Keratinocyte (primary cell): ENCODE data around the gene PLEKHG5. TPM values are rescaled to one million over a fixed set of nuclear protein-coding genes. Genes with fewer than 3 reads are reported as not detected.
"Not testable (repeated sequence)": the region's sequence is repeated elsewhere in the genome, so short reads cannot be mapped to it uniquely, and the experiment has no call there.

ENCODE experiments used
- DNase-seq: peaks from one replicate; pipeline ENCODE4 v3.0.0-alpha.2; 2011; ENCODE audit warnings: low read depth, missing footprints, low spot score
- FAIRE-seq: peaks from 2 replicates; lab custom pipeline; 2011; peaks lifted over from hg19 to GRCh38; lab: Jason Lieb, UNC
- H2AFZ ChIP-seq: 2 replicates; pipeline ENCODE4 v1.6.0; 2012; ENCODE audit warnings: low read length, control low read depth, inconsistent platforms; ENCODE audit not compliant: control insufficient read depth
- H3K27ac ChIP-seq: 2 replicates; pipeline ENCODE4 v1.5.1; 2011; ENCODE audit warnings: low read length; ENCODE audit not compliant: control insufficient read depth, insufficient read depth
- H3K27me3 ChIP-seq: 3 replicates; pipeline ENCODE4 v1.6.0; 2011; ENCODE audit warnings: low read length; ENCODE audit not compliant: control insufficient read depth, insufficient read depth; ENCODE audit errors: extremely low read depth
- H3K36me3 ChIP-seq, 2 experiments: 2 replicates in 1 of 2; 3 replicates in 1 of 2; pipeline ENCODE4 v1.5.1; 2011; ENCODE audit warnings: low read length in 2 of 2, mild to moderate bottlenecking in 1 of 2; ENCODE audit not compliant: control insufficient read depth in 2 of 2, insufficient read depth in 2 of 2; ENCODE audit errors: extremely low read depth in 1 of 2
- H3K4me1 ChIP-seq: 3 replicates; pipeline ENCODE4 v1.5.1; 2011; ENCODE audit warnings: low read length; ENCODE audit not compliant: control insufficient read depth, insufficient read depth; ENCODE audit errors: extremely low read depth
- H3K4me2 ChIP-seq: 3 replicates; pipeline ENCODE4 v1.6.0; 2011; ENCODE audit warnings: low read depth, low read length; ENCODE audit not compliant: control insufficient read depth, insufficient read depth; ENCODE audit errors: extremely low read depth
- H3K4me3 ChIP-seq, 3 experiments: fragments of 200-600 bp in 1 of 3; sonication (generic) in 1 of 3; 2 replicates in 2 of 3; 3 replicates in 1 of 3; pipeline ENCODE4 v1.5.1; 2011 to 2016; ENCODE audit warnings: low read length in 3 of 3, mild to moderate bottlenecking in 3 of 3, control low read depth in 2 of 3, inconsistent platforms in 1 of 3, low read depth in 1 of 3, mixed read lengths in 1 of 3, mixed run types in 1 of 3, moderate library complexity in 1 of 3; ENCODE audit not compliant: control insufficient read depth in 2 of 3, insufficient read depth in 2 of 3; ENCODE audit errors: extremely low read depth in 1 of 3
- H3K79me2 ChIP-seq: 2 replicates; pipeline ENCODE4 v1.6.0; 2012; ENCODE audit warnings: low read length; ENCODE audit not compliant: control insufficient read depth, insufficient read depth
- H3K9ac ChIP-seq: 3 replicates; pipeline ENCODE4 v1.6.0; 2011; ENCODE audit warnings: low read length; ENCODE audit not compliant: control insufficient read depth, insufficient read depth; ENCODE audit errors: extremely low read depth
- H3K9me1 ChIP-seq: 3 replicates; pipeline ENCODE4 v1.6.0; 2011; ENCODE audit warnings: low read length; ENCODE audit not compliant: control insufficient read depth, insufficient read depth; ENCODE audit errors: extremely low read depth
- H3K9me3 ChIP-seq: 2 replicates; pipeline ENCODE4 v1.5.1; 2012; ENCODE audit warnings: low read depth, low read length; ENCODE audit not compliant: control insufficient read depth
- H4K20me1 ChIP-seq: 3 replicates; pipeline ENCODE4 v1.6.0; 2011; ENCODE audit warnings: low read length; ENCODE audit not compliant: control insufficient read depth, insufficient read depth; ENCODE audit errors: extremely low read depth
- EZH2 ChIP-seq: IDR thresholded peaks from one replicate; pipeline ENCODE4 v1.6.1; 2012; ENCODE audit warnings: inconsistent platforms, mild to moderate bottlenecking, low read length, moderate library complexity
- dilution Hi-C: fragments of 300-500 bp; cut with MboI; formaldehyde crosslinking; loops from one replicate; pipeline ENCODE4 v1.7.0; 2020; ENCODE audit warnings: low sequenced_read_pairs; ENCODE audit not compliant: extremely low pct_ligation_motif_present
- polyA plus RNA-seq, 5 experiments: library from polyadenylated mRNA; depleted of rRNA in 3 of 5; stranded (reverse) in 3 of 5; stranded (forward) in 1 of 5; unstranded in 1 of 5; fragments of >200 nt; gene quantifications; 1 replicate in 1 of 5; 2 replicates in 3 of 5; 3 replicates in 1 of 5; pipeline versions ENCODE4 v1.2.1 to v1.2.3, GENCODE V29; 2011 to 2012; ENCODE audit warnings: missing spikeins in 2 of 5, low read depth in 1 of 5, low replicate concordance in 1 of 5
- TF ChIP-seq, protein P1 (sequence below), 3 experiments: IDR thresholded peaks in 1 of 3; conservative IDR thresholded peaks in 1 of 3; optimal IDR thresholded peaks in 1 of 3; 2 replicates in 2 of 3; 3 replicates in 1 of 3; pipeline versions ENCODE3 to v1.5.1; 2011; ENCODE audit warnings: low read length in 3 of 3, mild to moderate bottlenecking in 3 of 3, moderate library complexity in 2 of 3, control low read depth in 1 of 3, inconsistent platforms in 1 of 3; ENCODE audit not compliant: insufficient read depth in 2 of 3; ENCODE audit errors: extremely low read depth in 1 of 3

Gene PLEKHG5
- polyA plus RNA-seq, 1 donor (not counting 4 experiments of a cell fraction or from before 2014, with no cell fraction given), result 11.8 TPM

DNA sequence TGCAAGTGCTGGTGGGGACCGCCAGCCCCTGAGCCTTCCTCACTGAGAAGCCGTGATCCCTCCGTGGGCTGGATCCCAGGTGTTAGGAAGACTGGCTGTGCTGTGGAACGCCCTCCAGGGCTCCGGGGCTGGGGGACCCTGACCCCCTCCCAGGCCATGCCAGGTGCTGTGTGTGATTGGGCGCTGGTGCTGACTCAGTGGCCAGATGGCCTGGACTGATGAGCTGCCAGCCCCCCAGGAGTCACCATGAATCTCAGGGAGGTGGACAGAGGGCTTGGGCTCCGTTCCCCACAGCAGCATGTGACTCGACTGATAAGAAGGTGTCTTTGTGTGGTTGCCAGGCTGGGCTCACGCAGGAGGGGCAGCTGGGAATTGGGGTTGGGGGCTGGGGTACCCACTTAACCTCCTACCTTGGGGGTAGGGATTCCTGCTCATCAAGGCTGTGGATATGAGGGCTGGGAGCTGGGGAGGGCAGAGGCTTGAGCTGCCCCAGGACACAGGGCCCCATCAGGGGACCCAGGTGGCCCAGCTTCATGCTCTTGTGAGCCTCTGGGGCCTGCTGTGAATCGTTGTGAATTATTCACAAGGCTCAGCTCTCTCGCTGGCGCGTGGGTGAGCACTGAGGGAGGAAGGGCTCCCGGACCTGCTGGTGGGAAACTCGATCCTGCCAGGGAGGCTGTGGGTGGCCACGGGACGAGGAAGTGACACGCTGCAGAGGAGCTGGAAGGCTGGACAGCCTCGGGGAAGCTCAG, 61.6 kb downstream of the PLEKHG5 start:
- H4K20me1 ChIP-seq, H3K79me2 ChIP-seq, H3K9me1 ChIP-seq, DNase-seq, H3K9me3 ChIP-seq, H3K9ac ChIP-seq, H3K4me2 ChIP-seq, H3K4me3 ChIP-seq, dilution Hi-C loops, FAIRE-seq, H2AFZ ChIP-seq, H3K27ac ChIP-seq, H3K36me3 ChIP-seq: not testable (repeated sequence)
- Histone ChIP-seq H3K4me1 (peaks cover 26% of the 10 kb centered on the region), H3K27me3 (peaks cover 21% of the 10 kb centered on the region)

DNA sequence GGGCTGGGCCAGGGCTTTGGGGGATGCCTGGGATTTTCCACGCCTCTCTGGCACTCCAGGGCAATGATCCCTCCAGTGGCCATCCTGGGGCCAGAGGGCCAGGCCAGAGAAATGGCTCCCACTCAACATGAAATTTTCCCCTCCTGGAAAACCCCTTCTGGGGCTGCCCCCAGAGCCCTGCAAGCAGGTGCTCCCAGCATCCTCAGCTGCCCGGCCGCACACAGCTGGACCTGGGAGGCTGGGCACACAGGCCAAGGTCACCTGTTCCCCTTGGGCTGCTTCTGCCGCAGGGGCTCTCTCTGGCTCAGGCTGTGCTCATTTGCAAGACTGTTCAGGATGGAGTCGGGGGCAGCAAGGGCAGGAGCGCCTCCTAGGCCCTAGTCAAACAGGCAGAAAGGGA, 63.0 kb downstream of the PLEKHG5 start:
- H2AFZ ChIP-seq, H3K27ac ChIP-seq, H4K20me1 ChIP-seq, H3K9me3 ChIP-seq, dilution Hi-C loops, H3K4me3 ChIP-seq, H3K9me1 ChIP-seq, H3K9ac ChIP-seq, H3K36me3 ChIP-seq, H3K79me2 ChIP-seq, DNase-seq, FAIRE-seq, H3K4me2 ChIP-seq: not testable (repeated sequence)
- H3K27me3 ChIP-seq, result peaks cover 34% of the 10 kb centered on the region
- H3K4me1 ChIP-seq, result peaks cover 35% of the 10 kb centered on the region

GRCh38 chr1:6427441-6428390, 63.8 kb downstream of the PLEKHG5 start:
- Histone ChIP-seq H4K20me1 (no peaks in the 10 kb centered on the region), H3K9ac (peak overlapping the region; percentile 22), H3K79me2 (no peaks in the 10 kb centered on the region), H3K4me2 (peak overlapping the region; percentile 16), H3K4me3 (no peak overlapping the region), H3K9me1 (no peaks in the 10 kb centered on the region), H3K9me3 (no peaks in the 10 kb centered on the region), H3K36me3 (no peaks in the 10 kb centered on the region), H2AFZ (no peak overlapping the region), H3K4me1 (peaks cover 41% of the 10 kb centered on the region), H3K27ac (no peak overlapping the region), H3K27me3 (peaks cover 34% of the 10 kb centered on the region)
- FAIRE-seq (peak; percentile 84), DNase-seq (no peak)
- TF ChIP-seq, protein P1, sequence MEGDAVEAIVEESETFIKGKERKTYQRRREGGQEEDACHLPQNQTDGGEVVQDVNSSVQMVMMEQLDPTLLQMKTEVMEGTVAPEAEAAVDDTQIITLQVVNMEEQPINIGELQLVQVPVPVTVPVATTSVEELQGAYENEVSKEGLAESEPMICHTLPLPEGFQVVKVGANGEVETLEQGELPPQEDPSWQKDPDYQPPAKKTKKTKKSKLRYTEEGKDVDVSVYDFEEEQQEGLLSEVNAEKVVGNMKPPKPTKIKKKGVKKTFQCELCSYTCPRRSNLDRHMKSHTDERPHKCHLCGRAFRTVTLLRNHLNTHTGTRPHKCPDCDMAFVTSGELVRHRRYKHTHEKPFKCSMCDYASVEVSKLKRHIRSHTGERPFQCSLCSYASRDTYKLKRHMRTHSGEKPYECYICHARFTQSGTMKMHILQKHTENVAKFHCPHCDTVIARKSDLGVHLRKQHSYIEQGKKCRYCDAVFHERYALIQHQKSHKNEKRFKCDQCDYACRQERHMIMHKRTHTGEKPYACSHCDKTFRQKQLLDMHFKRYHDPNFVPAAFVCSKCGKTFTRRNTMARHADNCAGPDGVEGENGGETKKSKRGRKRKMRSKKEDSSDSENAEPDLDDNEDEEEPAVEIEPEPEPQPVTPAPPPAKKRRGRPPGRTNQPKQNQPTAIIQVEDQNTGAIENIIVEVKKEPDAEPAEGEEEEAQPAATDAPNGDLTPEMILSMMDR (optimal IDR thresholded peaks at IDR 0.05 in 1 of 3, IDR thresholded peaks at IDR 0.05 in 1 of 3, conservative IDR thresholded peaks at IDR 0.05 in 1 of 3; ENCODE audit: extremely low read depth in 1 of 3, insufficient read depth in 2 of 3, low read length in 3 of 3), result no peak
- no peak for TF ChIP-seq EZH2
- dilution Hi-C loops, result no loop called here
